Measurements from ENCODE around the gene PAOX.
"Not testable (repeated sequence)": the region's sequence is repeated elsewhere in the genome, so short reads cannot be mapped to it uniquely, and the experiment has no call there.

GRCh38 chr10:133424102-133424501 lies 45.0 kb downstream of the PAOX start:
- TF ChIP-seq CTCF, POLR2A, EP300, POLR2AphosphoS5 (IDR thresholded peaks at IDR 0.05): not testable (repeated sequence)
